AG04449 (cell line): Measurements from ENCODE around the gene EHMT1.
"Not testable (repeated sequence)": the region's sequence is repeated elsewhere in the genome, so short reads cannot be mapped to it uniquely, and the experiment has no call there.

ENCODE experiments used
- CTCF ChIA-PET: fragments of 350-600 bp; formaldehyde crosslinking; extraction: SDS; loops from one replicate; lab custom pipeline; 2021; ENCODE audit warnings: antibody characterized with exemption; lab: Yijun Ruan, JAX
- POLR2A ChIA-PET: fragments of 400-600, 350-600 bp; formaldehyde crosslinking; extraction: SDS; loops from one replicate; lab custom pipeline; 2020; ENCODE audit warnings: antibody characterized with exemption, inconsistent platforms; lab: Yijun Ruan, JAX
- DNase-seq: peaks from one replicate; pipeline ENCODE4 v3.0.0-alpha.2; 2010; ENCODE audit warnings: low read depth, low spot score
- H3K4me3 ChIP-seq: 2 replicates; pipeline ENCODE4 v1.5.1; 2011; ENCODE audit warnings: low read depth, mild to moderate bottlenecking, control low read depth, low read length
- TF ChIP-seq, protein P1 (sequence below): IDR thresholded peaks from one replicate; pipeline ENCODE4 v1.5.1; 2011; ENCODE audit warnings: mild to moderate bottlenecking, moderate library complexity, low read length, control low read depth, inconsistent platforms; ENCODE audit not compliant: insufficient read depth; ENCODE audit errors: missing control alignments

Gene EHMT1

GRCh38 chr9:137879566-137880150 is 260.9 kb downstream of the EHMT1 start:
- TF ChIP-seq, protein P1, sequence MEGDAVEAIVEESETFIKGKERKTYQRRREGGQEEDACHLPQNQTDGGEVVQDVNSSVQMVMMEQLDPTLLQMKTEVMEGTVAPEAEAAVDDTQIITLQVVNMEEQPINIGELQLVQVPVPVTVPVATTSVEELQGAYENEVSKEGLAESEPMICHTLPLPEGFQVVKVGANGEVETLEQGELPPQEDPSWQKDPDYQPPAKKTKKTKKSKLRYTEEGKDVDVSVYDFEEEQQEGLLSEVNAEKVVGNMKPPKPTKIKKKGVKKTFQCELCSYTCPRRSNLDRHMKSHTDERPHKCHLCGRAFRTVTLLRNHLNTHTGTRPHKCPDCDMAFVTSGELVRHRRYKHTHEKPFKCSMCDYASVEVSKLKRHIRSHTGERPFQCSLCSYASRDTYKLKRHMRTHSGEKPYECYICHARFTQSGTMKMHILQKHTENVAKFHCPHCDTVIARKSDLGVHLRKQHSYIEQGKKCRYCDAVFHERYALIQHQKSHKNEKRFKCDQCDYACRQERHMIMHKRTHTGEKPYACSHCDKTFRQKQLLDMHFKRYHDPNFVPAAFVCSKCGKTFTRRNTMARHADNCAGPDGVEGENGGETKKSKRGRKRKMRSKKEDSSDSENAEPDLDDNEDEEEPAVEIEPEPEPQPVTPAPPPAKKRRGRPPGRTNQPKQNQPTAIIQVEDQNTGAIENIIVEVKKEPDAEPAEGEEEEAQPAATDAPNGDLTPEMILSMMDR, result no peak
- DNase-seq, result no peak
- ChIA-PET POLR2A (no interaction called here), CTCF (no interaction called here)
- no peak overlapping the region for H3K4me3 ChIP-seq

- POLR2A ChIA-PET, result no interaction called here
- CTCF ChIA-PET, result no interaction called here
- H3K4me3 ChIP-seq, result no peak overlapping the region
- no peak for DNase-seq
- TF ChIP-seq, protein P1, result no peak
Measured at GRCh38 chr9:137880160-137880975, 261.6 kb downstream of the EHMT1 start.

DNA sequence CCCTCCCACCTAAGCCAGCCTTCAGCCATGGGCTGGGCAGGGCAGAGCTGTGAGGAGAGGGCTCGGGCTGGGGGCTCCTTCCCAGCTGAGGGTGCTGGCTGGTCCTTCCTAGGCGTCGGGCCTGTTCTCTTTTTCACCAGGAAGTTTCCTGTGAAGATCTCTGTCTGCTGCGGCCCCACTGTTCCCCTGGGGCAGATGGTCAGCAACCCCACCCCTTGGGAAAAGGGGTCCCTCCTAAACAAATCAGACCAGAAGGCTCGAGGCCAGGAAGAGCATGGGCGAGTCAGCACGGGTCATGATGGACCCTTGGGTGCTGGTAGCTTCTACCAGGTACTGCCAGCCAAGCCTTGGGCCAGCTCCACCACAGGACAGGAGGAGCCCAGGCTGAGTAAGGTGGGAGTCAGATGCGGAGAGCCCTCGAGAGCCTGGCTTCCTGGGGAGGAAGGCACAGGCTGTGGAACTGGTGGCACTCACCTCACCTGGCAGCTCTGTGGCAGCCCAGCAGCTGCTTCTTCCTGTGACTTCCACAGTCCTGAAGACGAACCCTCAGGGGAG is 262.2 kb downstream of the EHMT1 start:
- POLR2A ChIA-PET, result no interaction called here
- TF ChIP-seq, protein P1, result no peak
- DNase-seq, result no peak
- CTCF ChIA-PET, result no interaction called here
- no peak overlapping the region for H3K4me3 ChIP-seq

DNA sequence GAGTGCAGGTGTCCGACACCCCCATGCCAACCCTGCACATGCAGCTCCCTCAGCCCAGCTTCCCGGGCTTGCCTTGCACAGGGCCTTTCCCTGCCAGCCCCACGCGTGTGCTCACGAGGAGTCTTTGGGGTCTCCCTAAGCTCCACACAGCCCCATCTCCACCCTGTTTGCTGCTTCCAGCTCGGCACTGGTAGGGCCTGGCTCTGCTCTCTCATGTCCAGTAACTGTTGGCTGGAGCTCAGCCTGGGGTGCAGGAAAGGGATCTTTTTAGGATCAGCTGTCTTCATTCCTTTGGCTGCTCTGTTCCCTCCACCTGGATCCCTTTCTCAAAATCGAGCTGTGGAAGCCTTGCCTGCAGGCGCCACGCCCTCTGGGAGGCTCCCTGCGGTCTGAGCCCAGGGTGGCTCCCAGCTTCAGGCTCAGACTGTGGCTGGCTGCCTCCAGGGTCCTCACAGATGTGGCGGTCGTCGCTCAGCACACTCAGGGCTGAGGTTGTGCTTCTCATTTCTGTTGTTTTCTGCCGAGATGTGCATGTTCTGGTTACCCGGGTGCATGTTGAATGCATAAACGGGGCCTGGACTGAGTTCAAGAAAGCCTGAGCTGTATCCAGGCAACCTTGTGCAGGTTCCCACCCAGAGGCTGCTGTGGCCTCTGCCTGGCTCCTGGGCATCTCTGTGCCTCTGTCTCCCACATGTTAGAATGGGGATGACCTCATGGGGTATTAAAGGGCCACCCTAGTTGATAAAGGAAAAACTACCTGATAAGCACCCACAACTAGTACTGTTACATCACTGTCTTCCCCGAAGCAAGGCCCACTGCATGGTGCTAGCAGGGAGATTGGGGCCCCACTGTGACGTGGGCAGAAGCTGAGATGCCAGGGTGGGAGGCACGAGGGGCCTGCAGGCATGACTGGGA is 263.0 kb downstream of the EHMT1 start:
- ChIA-PET POLR2A (no interaction called here), CTCF (no interaction called here)
- no peak overlapping the region for H3K4me3 ChIP-seq
- TF ChIP-seq, protein P1, result no peak
- DNase-seq, result no peak

GRCh38 chr9:137882506-137882821 is 263.7 kb downstream of the EHMT1 start:
- no peak for DNase-seq
- H3K4me3 ChIP-seq, result no peak overlapping the region
- ChIA-PET POLR2A (no interaction called here), CTCF (no interaction called here)
- TF ChIP-seq, protein P1, result no peak

- POLR2A ChIA-PET, DNase-seq, H3K4me3 ChIP-seq, CTCF ChIA-PET: not testable (repeated sequence)
Measured at GRCh38 chr9:137883977-137884376, 265.2 kb downstream of the EHMT1 start.

DNA sequence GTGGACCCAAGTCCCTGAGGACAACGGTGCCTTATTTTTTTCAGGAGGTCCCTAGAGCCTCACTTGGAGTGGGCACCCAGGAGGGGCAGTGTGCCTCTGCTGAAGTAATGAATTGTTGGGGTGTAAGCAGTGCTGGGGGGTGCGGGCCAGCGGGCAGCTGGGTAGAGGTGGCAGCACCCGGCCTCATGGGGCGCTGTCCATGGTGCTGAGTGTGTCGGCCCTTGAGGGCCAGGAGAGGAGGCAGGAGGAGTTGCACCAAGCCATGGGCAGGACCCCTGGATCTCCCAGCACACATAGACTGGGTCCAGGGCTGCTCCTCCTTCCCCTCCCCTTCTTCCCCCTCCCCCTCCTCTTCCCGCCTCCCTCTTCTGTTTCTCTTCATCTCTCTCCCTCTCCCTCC is 265.7 kb downstream of the EHMT1 start:
- POLR2A ChIA-PET, H3K4me3 ChIP-seq, DNase-seq, CTCF ChIA-PET: not testable (repeated sequence)

DNA sequence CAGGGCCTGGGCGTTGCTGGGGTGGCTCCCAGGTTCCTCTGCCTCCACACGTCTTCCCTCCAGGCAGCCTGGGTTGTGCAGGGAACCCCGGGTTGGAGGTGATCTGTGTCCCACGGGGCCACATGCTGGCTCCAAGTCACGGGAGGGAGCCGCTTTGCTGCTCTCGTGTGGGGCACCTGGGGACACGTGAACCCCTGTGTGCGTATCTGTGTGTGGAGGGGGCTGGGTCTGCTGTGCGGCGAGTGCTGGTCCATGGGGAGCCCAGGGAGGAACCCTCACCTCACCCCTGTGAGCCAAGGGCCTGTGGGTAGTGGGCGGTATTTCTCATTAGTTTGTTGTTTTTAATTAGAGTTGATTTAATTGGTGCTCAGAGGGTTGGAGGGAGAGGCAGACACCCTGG is 266.3 kb downstream of the EHMT1 start:
- H3K4me3 ChIP-seq, DNase-seq, POLR2A ChIA-PET, CTCF ChIA-PET: not testable (repeated sequence)
